DMS153 treated with DMSO at 0.1 percent for 48 hours (cell line): ENCODE data around the gene IL17RC.
"Not testable (repeated sequence)": the region's sequence is repeated elsewhere in the genome, so short reads cannot be mapped to it uniquely, and the experiment has no call there.

ENCODE experiments used
- DNase-seq: peaks from one replicate; lab custom pipeline; 2025; ENCODE audit not compliant: unreplicated experiment; lab: John Stamatoyannopoulos, UW

Gene IL17RC

GRCh38 chr3:9914559-9915253 is 2.2 kb upstream of the IL17RC start:
- no peak for DNase-seq

GRCh38 chr3:9915254-9916141 is 1.4 kb upstream of the IL17RC start:
- DNase-seq = no peak

- no peak for DNase-seq
Observed at GRCh38 chr3:9916346-9916733, 558 bp upstream of the IL17RC start.

GRCh38 chr3:9917820-9918219 is 922 bp downstream of the IL17RC start:
- no peak for DNase-seq

- no peak for DNase-seq
Observed at GRCh38 chr3:9918261-9919038, 1.6 kb downstream of the IL17RC start.

- DNase-seq = no peak
Observed at GRCh38 chr3:9928158-9928557, 11.3 kb downstream of the IL17RC start.

- DNase-seq = no peak
Observed at GRCh38 chr3:9930804-9931418, 14.0 kb downstream of the IL17RC start.

- no peak for DNase-seq
Observed at GRCh38 chr3:9932535-9932842, 15.6 kb downstream of the IL17RC start.

GRCh38 chr3:9932843-9933560 is 16.1 kb downstream of the IL17RC start:
- no peak for DNase-seq

GRCh38 chr3:9933561-9934234 is 16.8 kb downstream of the IL17RC start, which contains the start of gene CRELD1:
Gene CRELD1 (plus strand): TSS chr3:9933834. CDS start chr3:9934439, 605 bp downstream.
- peak; percentile 66 for DNase-seq

GRCh38 chr3:9934235-9934621 is 17.3 kb downstream of the IL17RC start:
- no peak for DNase-seq

- DNase-seq = no peak
Observed at GRCh38 chr3:9934993-9935392, 18.1 kb downstream of the IL17RC start.

- no peak for DNase-seq
Observed at GRCh38 chr3:9935966-9936510, 19.1 kb downstream of the IL17RC start.

GRCh38 chr3:9937486-9938238 is 20.8 kb downstream of the IL17RC start:
- no peak for DNase-seq

- no peak for DNase-seq
Observed at GRCh38 chr3:9938966-9939365, 22.1 kb downstream of the IL17RC start.

- not testable (repeated sequence) for DNase-seq
Observed at GRCh38 chr3:9939906-9940305, 23.0 kb downstream of the IL17RC start.

- no peak for DNase-seq
Observed at GRCh38 chr3:9940746-9941145, 23.8 kb downstream of the IL17RC start.

- DNase-seq = no peak
Observed at GRCh38 chr3:9942164-9942563, 25.3 kb downstream of the IL17RC start.
